ENCODE results near the gene TSPAN12. TPM values are rescaled to one million over a fixed set of nuclear protein-coding genes. Genes with fewer than 3 reads are reported as not detected.

TSPAN12 gene
- total and polyA plus RNA-seq, 7 donors, result 1.5 to 3.8 (median 2.3) TPM

- no peaks in the 10 kb centered on the region for H3K4me1 ChIP-seq
Observed at GRCh38 chr7:120825152-120825551, 32.8 kb downstream of the TSPAN12 start.

GRCh38 chr7:120819861-120820260 is 38.1 kb downstream of the TSPAN12 start:
- no peak overlapping the region for H3K4me3 ChIP-seq
- intact Hi-C loops (cut with DNase I), result no loop called here
- H3K4me1 ChIP-seq, result no peaks in the 10 kb centered on the region
- DNase-seq (no peak), ATAC-seq (no peak)
- no peak for TF ChIP-seq CTCF (IDR thresholded peaks at IDR 0.05)
- no peaks in the 10 kb centered on the region for H3K36me3 ChIP-seq (ENCODE audit: insufficient read depth in 1 of 2, low read depth in 1 of 2)
- no peak overlapping the region for H3K27ac ChIP-seq
- H3K9me3 ChIP-seq, result no peaks in the 10 kb centered on the region
- H3K27me3 ChIP-seq (ENCODE audit: insufficient read depth in 3 of 3, low read length in 2 of 3), result no peaks in the 10 kb centered on the region

More at GRCh38 chr7:120825152-120825551, 32.8 kb downstream of the TSPAN12 start:
- DNase-seq (no peak), ATAC-seq (no peak)
- TF ChIP-seq CTCF (IDR thresholded peaks at IDR 0.05), result no peak
- no peak overlapping the region for H3K4me3 ChIP-seq
- WGBS, 3 donors, result 51 to 71% (median 60%) methylated on average over 1 of the region's 1 CpG
- intact Hi-C loops (cut with DNase I), result no loop called here
- no peaks in the 10 kb centered on the region for H3K36me3 ChIP-seq (ENCODE audit: insufficient read depth in 1 of 2, low read depth in 1 of 2)
- H3K27ac ChIP-seq, result no peak overlapping the region
- no peaks in the 10 kb centered on the region for H3K27me3 ChIP-seq (ENCODE audit: insufficient read depth in 3 of 3, low read length in 2 of 3)
- peaks cover 1% of the 10 kb centered on the region for H3K9me3 ChIP-seq

GRCh38 chr7:120817851-120818250 is 40.1 kb downstream of the TSPAN12 start:
- Histone ChIP-seq H3K9me3 (no peaks in the 10 kb centered on the region), H3K27ac (no peak overlapping the region), H3K27me3 (ENCODE audit: insufficient read depth in 3 of 3, low read length in 2 of 3) (no peaks in the 10 kb centered on the region), H3K4me1 (no peaks in the 10 kb centered on the region), H3K4me3 (no peak overlapping the region), H3K36me3 (ENCODE audit: insufficient read depth in 1 of 2, low read depth in 1 of 2) (no peaks in the 10 kb centered on the region)
- DNase-seq (no peak), ATAC-seq (no peak)
- 67 to 74% (median 68%) methylated on average over 2 of the region's 2 CpGs for WGBS, 3 donors
- no peak for TF ChIP-seq CTCF (IDR thresholded peaks at IDR 0.05)
- intact Hi-C loops (cut with DNase I), result no loop called here

- H3K4me3 ChIP-seq, result no peak overlapping the region
- no peaks in the 10 kb centered on the region for H3K9me3 ChIP-seq
- 68 to 81% (median 71%) methylated on average over 6 of the region's 6 CpGs for WGBS, 3 donors
- H3K27me3 ChIP-seq (ENCODE audit: insufficient read depth in 3 of 3, low read length in 2 of 3), result no peaks in the 10 kb centered on the region
- ATAC-seq (no peak), DNase-seq (no peak)
- no peak for TF ChIP-seq CTCF (IDR thresholded peaks at IDR 0.05)
- H3K4me1 ChIP-seq, result no peaks in the 10 kb centered on the region
- H3K27ac ChIP-seq, result no peak overlapping the region
- intact Hi-C loops (cut with DNase I), result no loop called here
- H3K36me3 ChIP-seq (ENCODE audit: insufficient read depth in 1 of 2, low read depth in 1 of 2), result no peaks in the 10 kb centered on the region
Observed at GRCh38 chr7:120814253-120814939, 43.5 kb downstream of the TSPAN12 start.
